GM23338 (cell line): Measurements from ENCODE around the gene ADAM30. TPM values are rescaled to one million over a fixed set of nuclear protein-coding genes. Genes with fewer than 3 reads are reported as not detected.

Experiments
- ATAC-seq: fragments of 200-7000 bp; cut with Tn5 transposase; 3 replicates; pipeline ENCODE4 v1.9.1; 2020
- DNase-seq: peaks from one replicate; pipeline ENCODE4 v3.0.0-alpha.2; 2015; ENCODE audit warnings: low spot score
- H2AFZ ChIP-seq: fragments of 200-600 bp; sonication (generic); 2 replicates; pipeline ENCODE4 v1.8.0; 2016; ENCODE audit warnings: antibody characterized with exemption, mild to moderate bottlenecking, moderate library complexity
- H3F3A ChIP-seq: fragments of 200-600 bp; sonication (generic); replicated peaks from 2 replicates; pipeline ENCODE4 v1.8.0; 2017; ENCODE audit warnings: antibody characterized with exemption, mixed run types, low read depth
- H3K27ac ChIP-seq: fragments of 200-600 bp; sonication (generic); 2 replicates; pipeline ENCODE4 v1.6.1; 2016; ENCODE audit warnings: low read depth
- H3K27me3 ChIP-seq: fragments of 200-600 bp; sonication (generic); 2 replicates; pipeline ENCODE4 v1.8.0; 2016; ENCODE audit warnings: mild to moderate bottlenecking, mixed run types, moderate library complexity; ENCODE audit not compliant: insufficient read depth
- H3K36me3 ChIP-seq: fragments of 200-600 bp; sonication (generic); 2 replicates; pipeline ENCODE4 v1.8.0; 2016; ENCODE audit warnings: mild to moderate bottlenecking; ENCODE audit not compliant: insufficient read depth
- H3K4me1 ChIP-seq: fragments of 200-600 bp; sonication (generic); 2 replicates; pipeline ENCODE4 v1.8.0; 2016; ENCODE audit warnings: mild to moderate bottlenecking, moderate library complexity; ENCODE audit not compliant: insufficient read depth
- H3K4me2 ChIP-seq: fragments of 200-600 bp; sonication (generic); 2 replicates; pipeline ENCODE4 v1.7.1; 2017; ENCODE audit warnings: mixed run types
- H3K4me3 ChIP-seq: fragments of 200-600 bp; sonication (generic); 2 replicates; pipeline ENCODE4 v1.6.1; 2016; ENCODE audit warnings: mixed run types
- H3K79me2 ChIP-seq: fragments of 200-600 bp; sonication (generic); replicated peaks from 2 replicates; pipeline ENCODE4 v1.8.0; 2017; ENCODE audit warnings: mild to moderate bottlenecking; ENCODE audit not compliant: insufficient read depth
- H3K9me2 ChIP-seq: fragments of 200-600 bp; sonication (generic); 2 replicates; pipeline ENCODE4 v1.8.0; 2017; ENCODE audit not compliant: insufficient read depth
- H4K20me1 ChIP-seq: fragments of 200-600 bp; sonication (generic); replicated peaks from 2 replicates; pipeline ENCODE4 v1.8.0; 2017; ENCODE audit warnings: mild to moderate bottlenecking; ENCODE audit not compliant: insufficient read depth
- H3K27ac Mint-ChIP-seq: 2 replicates; pipeline ENCODE4 v1.8.0; 2020; ENCODE audit warnings: inconsistent platforms, mild to moderate bottlenecking, moderate library complexity, mixed read lengths
- H3K27me3 Mint-ChIP-seq: 3 replicates; pipeline ENCODE4 v1.8.0; 2022; ENCODE audit warnings: low read depth, mild to moderate bottlenecking, moderate library complexity, mixed read lengths, inconsistent platforms; ENCODE audit not compliant: insufficient read depth, poor library complexity
- H3K36me3 Mint-ChIP-seq: 3 replicates; pipeline ENCODE4 v1.8.0; 2021; ENCODE audit warnings: low read depth, mild to moderate bottlenecking, inconsistent platforms, moderate library complexity, mixed read lengths
- H3K4me1 Mint-ChIP-seq: 3 replicates; pipeline ENCODE4 v1.8.0; 2020; ENCODE audit warnings: mild to moderate bottlenecking, inconsistent platforms, mixed read lengths
- H3K4me3 Mint-ChIP-seq: 3 replicates; pipeline ENCODE4 v1.8.0; 2021; ENCODE audit warnings: moderate library complexity, mild to moderate bottlenecking, inconsistent platforms, mixed read lengths
- H3K9me3 Mint-ChIP-seq: 3 replicates; pipeline ENCODE4 v1.8.0; 2020; ENCODE audit warnings: moderate library complexity, mild to moderate bottlenecking, inconsistent platforms, mixed read lengths
- CREB1 ChIP-seq: fragments of 250-450 bp; sonication (Bioruptor Pico); IDR thresholded peaks from 2 replicates; pipeline ENCODE4 v1.5.0; 2020; ENCODE audit warnings: low read depth, mild to moderate bottlenecking, moderate library complexity
- CTCF ChIP-seq, 2 experiments: fragments of 200-600 bp in 1 of 2; sonication (generic) in 1 of 2; conservative IDR thresholded peaks; 2 replicates each; pipeline versions ENCODE4 v1.5.1 to v1.6.1; 2016 to 2017; ENCODE audit warnings: antibody characterized with exemption in 2 of 2, low read depth in 2 of 2, mild to moderate bottlenecking in 2 of 2, moderate library complexity in 1 of 2
- ETS1 ChIP-seq: IDR thresholded peaks from 2 replicates; pipeline ENCODE4 v1.6.1; 2016; ENCODE audit warnings: antibody characterized with exemption
- EZH2 ChIP-seq: fragments of 200-600 bp; sonication (generic); IDR thresholded peaks from one replicate; pipeline ENCODE4 v1.8.0; 2017; ENCODE audit warnings: antibody characterized with exemption, mild to moderate bottlenecking, low read depth; ENCODE audit not compliant: unreplicated experiment
- NANOG ChIP-seq: IDR thresholded peaks from 2 replicates; pipeline ENCODE4 v1.6.1; 2016; ENCODE audit warnings: antibody characterized with exemption, borderline replicate concordance
- REST ChIP-seq: IDR thresholded peaks from one replicate; pipeline ENCODE4 v1.6.1; 2018; ENCODE audit warnings: antibody characterized with exemption; ENCODE audit not compliant: unreplicated experiment
- STAT1 ChIP-seq: IDR thresholded peaks from one replicate; pipeline ENCODE4 v1.6.1; 2016; ENCODE audit warnings: antibody characterized with exemption; ENCODE audit not compliant: unreplicated experiment
- ZNF114 ChIP-seq: fragments of 250-450 bp; sonication (Bioruptor Pico); IDR thresholded peaks from 2 replicates; pipeline ENCODE4 v1.5.0; 2020; ENCODE audit warnings: mild to moderate bottlenecking, moderate library complexity
- ZNF331 ChIP-seq: fragments of 250-450 bp; sonication (Bioruptor Pico); IDR thresholded peaks from 2 replicates; pipeline ENCODE4 v1.5.0; 2020; ENCODE audit warnings: low read depth, mild to moderate bottlenecking, moderate library complexity
- polyA plus RNA-seq: library from polyadenylated mRNA; unstranded; fragments of >200 nt; fragmentation: Nextera tagmentation; extraction: Ambion mirVana; gene quantifications from 2 replicates; pipeline ENCODE4 v1.2.1, GENCODE V29; 2016
- total RNA-seq: library from RNA; depleted of rRNA; stranded (reverse); fragments of >200 nt; shearing (Covaris generic); gene quantifications from 2 replicates; pipeline ENCODE4 v1.2.3, GENCODE V29; 2014

The ADAM30 gene
- total and polyA plus RNA-seq, 2 experiments from 2014 or later: not detected

GRCh38 chr1:119909890-119910596 lies 13.7 kb upstream of the ADAM30 start:
- peak; percentile 36 for DNase-seq

GRCh38 chr1:119908661-119909060 lies 12.3 kb upstream of the ADAM30 start:
- H3K4me2 ChIP-seq: no peak overlapping the region
- H3K27ac ChIP-seq: no peak overlapping the region
- H3K27me3 ChIP-seq: no peaks in the 10 kb centered on the region
- no peak overlapping the region for H2AFZ ChIP-seq
- no peaks in the 10 kb centered on the region for H3K9me2 ChIP-seq
- no peaks in the 10 kb centered on the region for H3K36me3 Mint-ChIP-seq
- TF ChIP-seq ZNF331 (no peak), STAT1 (no peak), NANOG (no peak), ETS1 (no peak), ZNF114 (CRISPR knock-in tag) (no peak)
- H3K36me3 ChIP-seq: no peaks in the 10 kb centered on the region
- no peak overlapping the region for H3K4me3 Mint-ChIP-seq
- no peak overlapping the region for H3K4me3 ChIP-seq
- peaks cover 5% of the 10 kb centered on the region; the same call in 1 of the 2 replicates for H4K20me1 ChIP-seq
- no peaks in the 10 kb centered on the region for H3F3A ChIP-seq
- H3K4me1 ChIP-seq: peaks cover 4% of the 10 kb centered on the region; the same call in 1 of the 2 replicates
- ATAC-seq (no peak), DNase-seq (no peak)
- H3K9me3 Mint-ChIP-seq: no peaks in the 10 kb centered on the region
- H3K27ac Mint-ChIP-seq: no peak overlapping the region
- H3K4me1 Mint-ChIP-seq: peaks cover 8% of the 10 kb centered on the region
- no peaks in the 10 kb centered on the region for H3K79me2 ChIP-seq
- peaks cover 3% of the 10 kb centered on the region for H3K27me3 Mint-ChIP-seq

More at GRCh38 chr1:119909890-119910596, 13.7 kb upstream of the ADAM30 start:
- H3K4me3 Mint-ChIP-seq: no peak overlapping the region
- Histone ChIP-seq H3K4me3 (no peak overlapping the region), H4K20me1 (peaks cover 5% of the 10 kb centered on the region; the same call in 1 of the 2 replicates), H3K79me2 (no peaks in the 10 kb centered on the region), H3K36me3 (no peaks in the 10 kb centered on the region), H2AFZ (no peak overlapping the region), H3K4me1 (peaks cover 4% of the 10 kb centered on the region; the same call in 1 of the 2 replicates), H3K9me2 (no peaks in the 10 kb centered on the region; the same call in 1 of the 2 replicates), H3K27me3 (no peaks in the 10 kb centered on the region), H3K27ac (no peak overlapping the region), H3F3A (no peaks in the 10 kb centered on the region), H3K4me2 (no peak overlapping the region)
- ATAC-seq: peak; percentile 89
- peaks cover 8% of the 10 kb centered on the region for H3K4me1 Mint-ChIP-seq
- peaks cover 3% of the 10 kb centered on the region for H3K27me3 Mint-ChIP-seq
- TF ChIP-seq NANOG: no peak
- H3K27ac Mint-ChIP-seq: no peak overlapping the region
- H3K36me3 Mint-ChIP-seq: peaks cover 6% of the 10 kb centered on the region
- no peaks in the 10 kb centered on the region for H3K9me3 Mint-ChIP-seq

- H3K27me3 Mint-ChIP-seq: peaks cover 3% of the 10 kb centered on the region
- H3K9me2 ChIP-seq: no peaks in the 10 kb centered on the region
- H3K9me3 Mint-ChIP-seq: no peaks in the 10 kb centered on the region
- H3K27me3 ChIP-seq: no peaks in the 10 kb centered on the region
- DNase-seq (no peak), ATAC-seq (no peak)
- H3K4me1 Mint-ChIP-seq: peaks cover 8% of the 10 kb centered on the region
- H4K20me1 ChIP-seq: peaks cover 5% of the 10 kb centered on the region; the same call in 1 of the 2 replicates
- H3K4me1 ChIP-seq: peaks cover 4% of the 10 kb centered on the region; the same call in 1 of the 2 replicates
- no peaks in the 10 kb centered on the region for H3K36me3 ChIP-seq
- no peak overlapping the region for H3K27ac Mint-ChIP-seq
- H2AFZ ChIP-seq: no peak overlapping the region
- H3K4me2 ChIP-seq: no peak overlapping the region
- no peak overlapping the region for H3K27ac ChIP-seq
- H3K4me3 ChIP-seq: no peak overlapping the region
- H3K79me2 ChIP-seq: no peaks in the 10 kb centered on the region
- H3F3A ChIP-seq: no peaks in the 10 kb centered on the region
- H3K4me3 Mint-ChIP-seq: no peak overlapping the region
- no peaks in the 10 kb centered on the region for H3K36me3 Mint-ChIP-seq
- TF ChIP-seq EZH2 (no peak), ETS1 (no peak), CREB1 (no peak), NANOG (no peak), ZNF114 (CRISPR knock-in tag) (no peak), REST (no peak), CTCF (conservative IDR thresholded peaks at IDR 0.05; ENCODE audit: low read depth in 2 of 2) (no peak)
Observed at GRCh38 chr1:119906927-119907652, 10.8 kb upstream of the ADAM30 start.
